Transverse colon (tissue), 3 donors: Measurements from ENCODE around the gene ZNF683.
"Not testable (repeated sequence)": the region's sequence is repeated elsewhere in the genome, so short reads cannot be mapped to it uniquely, and the experiment has no call there.

ENCODE experiments used
- EP300 ChIP-seq: sonication (generic); formaldehyde crosslinking; IDR thresholded peaks from one replicate; pipeline ENCODE4 v1.6.1; 2017; ENCODE audit warnings: antibody characterized with exemption, low read depth
- POLR2A ChIP-seq: fragments of 450-650 bp; IDR thresholded peaks from one replicate; pipeline ENCODE4 v1.6.1; 2016; ENCODE audit warnings: antibody characterized with exemption, mild to moderate bottlenecking, moderate library complexity
- TF ChIP-seq, protein P1 (sequence below), 5 experiments: fragments of 200-600 bp in 3 of 5; fragments of 450-650 bp in 2 of 5; sonication (generic) in 3 of 5; IDR thresholded peaks; 1 replicate in 2 of 5; 2 replicates in 3 of 5; pipeline ENCODE4 v1.5.1; 2016 to 2017; ENCODE audit warnings: antibody characterized with exemption in 5 of 5, inconsistent platforms in 3 of 5, mild to moderate bottlenecking in 2 of 5, moderate library complexity in 1 of 5

DNA sequence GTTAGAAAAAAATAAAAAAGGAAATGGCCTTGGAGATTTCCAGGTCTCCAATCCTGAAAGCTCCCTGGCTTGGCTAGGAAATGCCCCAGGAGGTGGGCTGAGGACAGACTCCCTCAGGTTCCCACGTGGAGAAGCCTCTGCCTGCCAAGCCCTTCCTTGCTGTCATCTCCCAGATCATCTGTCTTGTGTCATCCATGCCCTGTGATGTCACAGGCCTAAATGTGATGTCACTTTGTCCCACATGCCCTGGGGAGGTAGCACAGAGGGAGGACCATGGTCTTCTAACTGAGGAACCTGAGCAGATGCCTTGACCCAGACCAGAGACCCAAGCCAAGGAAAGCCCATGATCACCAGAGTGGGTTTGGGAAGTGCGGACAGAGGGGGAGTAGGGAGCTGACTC lies 1.8 kb upstream of the ZNF683 start:
- not testable (repeated sequence) for TF ChIP-seq EP300, POLR2A
- TF ChIP-seq, protein P1, sequence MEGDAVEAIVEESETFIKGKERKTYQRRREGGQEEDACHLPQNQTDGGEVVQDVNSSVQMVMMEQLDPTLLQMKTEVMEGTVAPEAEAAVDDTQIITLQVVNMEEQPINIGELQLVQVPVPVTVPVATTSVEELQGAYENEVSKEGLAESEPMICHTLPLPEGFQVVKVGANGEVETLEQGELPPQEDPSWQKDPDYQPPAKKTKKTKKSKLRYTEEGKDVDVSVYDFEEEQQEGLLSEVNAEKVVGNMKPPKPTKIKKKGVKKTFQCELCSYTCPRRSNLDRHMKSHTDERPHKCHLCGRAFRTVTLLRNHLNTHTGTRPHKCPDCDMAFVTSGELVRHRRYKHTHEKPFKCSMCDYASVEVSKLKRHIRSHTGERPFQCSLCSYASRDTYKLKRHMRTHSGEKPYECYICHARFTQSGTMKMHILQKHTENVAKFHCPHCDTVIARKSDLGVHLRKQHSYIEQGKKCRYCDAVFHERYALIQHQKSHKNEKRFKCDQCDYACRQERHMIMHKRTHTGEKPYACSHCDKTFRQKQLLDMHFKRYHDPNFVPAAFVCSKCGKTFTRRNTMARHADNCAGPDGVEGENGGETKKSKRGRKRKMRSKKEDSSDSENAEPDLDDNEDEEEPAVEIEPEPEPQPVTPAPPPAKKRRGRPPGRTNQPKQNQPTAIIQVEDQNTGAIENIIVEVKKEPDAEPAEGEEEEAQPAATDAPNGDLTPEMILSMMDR (IDR thresholded peaks at IDR 0.05) = not testable (repeated sequence)
